ENCODE results near the gene GMPR2.
"Not testable (repeated sequence)": the region's sequence is repeated elsewhere in the genome, so short reads cannot be mapped to it uniquely, and the experiment has no call there.

GMPR2 gene

DNA sequence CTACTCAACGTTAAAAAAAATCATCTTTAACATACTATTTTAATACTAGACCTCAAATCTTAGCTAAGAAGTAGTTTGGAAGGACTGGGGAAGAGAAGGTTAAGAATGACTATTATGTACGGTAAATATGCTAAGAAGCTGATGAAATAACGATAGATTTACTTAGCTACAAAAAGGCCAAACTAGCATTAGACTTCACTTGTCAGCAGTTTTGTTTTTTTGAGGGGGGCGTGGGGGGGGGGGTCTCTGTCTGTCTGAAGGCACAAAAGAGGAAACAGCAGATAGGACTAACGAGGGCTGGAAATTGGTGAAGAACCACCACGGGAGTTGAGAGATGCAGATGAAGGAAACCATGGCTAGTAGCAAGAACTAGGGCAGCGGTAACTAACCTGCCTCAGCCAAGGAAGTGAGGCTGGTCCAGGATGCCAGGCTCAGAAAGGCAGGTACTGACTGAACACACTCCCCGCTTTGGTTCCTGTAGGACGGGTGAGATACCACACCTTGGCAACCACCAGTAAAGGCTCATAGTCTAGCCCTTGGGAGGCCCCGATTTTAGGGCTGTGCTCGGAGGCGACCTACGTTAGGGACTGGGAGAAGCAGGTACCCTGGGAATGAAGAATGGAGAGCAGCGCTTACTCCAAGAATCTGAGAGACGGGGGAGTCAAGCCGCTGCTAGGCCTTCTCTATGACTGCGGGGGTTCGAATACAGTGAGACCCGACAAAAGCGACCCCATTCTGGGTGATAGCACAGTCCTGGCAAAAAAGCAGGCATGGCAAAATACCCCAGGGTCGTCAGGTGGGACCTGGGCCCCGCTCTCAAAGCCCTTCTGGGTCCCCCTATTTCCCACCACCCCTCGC is 1.2 kb upstream of the GMPR2 start:
- peak; percentile 23 for DNase-seq (ENCODE audit: low spot score)

DNA sequence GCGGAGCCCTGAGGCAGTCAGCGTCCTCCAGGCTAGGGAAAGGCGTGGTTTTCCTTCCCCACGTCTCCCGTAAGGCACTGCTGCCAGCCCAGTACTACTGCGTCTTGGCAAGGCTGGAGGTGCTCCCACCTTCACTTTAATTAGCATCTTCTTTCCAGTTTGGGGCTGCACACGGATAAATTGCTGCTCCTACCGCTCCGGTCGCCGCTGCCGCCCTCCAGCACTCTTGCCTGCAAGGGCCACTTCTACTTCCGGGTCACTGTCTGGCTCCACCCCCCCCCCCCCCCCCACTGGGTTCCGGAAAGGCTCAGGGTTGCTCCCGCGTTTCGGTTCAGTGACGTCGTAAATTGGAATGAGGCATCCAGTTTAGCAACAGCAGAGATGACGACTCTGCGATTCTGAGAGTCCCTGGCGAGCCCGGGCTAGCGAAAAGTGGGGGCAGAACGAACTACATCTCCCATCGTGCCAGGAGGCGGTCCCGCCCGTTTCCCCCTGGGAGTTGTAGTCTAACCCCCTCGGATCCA is 546 bp upstream of the GMPR2 start, which contains the start of gene NEDD8:
TSS of gene NEDD8 (minus strand) at position 247 of the 524 bp plus-strand sequence. CDS start at position 147, 100 bp downstream.
- peak; percentile 99 for DNase-seq (ENCODE audit: low spot score)

DNA sequence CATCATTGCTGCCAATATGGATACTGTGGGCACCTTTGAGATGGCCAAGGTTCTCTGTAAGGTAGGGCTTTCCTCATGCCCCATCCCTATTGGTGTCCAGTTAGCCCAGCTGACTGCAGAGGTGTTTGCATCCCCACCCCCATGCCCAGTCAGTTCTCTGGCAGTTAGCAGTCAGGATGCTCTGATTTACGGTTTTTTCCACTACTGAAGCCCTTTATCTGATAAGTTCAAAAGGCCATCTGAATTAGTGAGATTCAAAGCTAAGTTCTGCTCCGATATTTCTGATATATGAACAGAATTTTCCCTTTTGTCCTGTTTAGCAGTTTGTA is 773 bp downstream of the GMPR2 start:
- peak; percentile 37 for DNase-seq (ENCODE audit: low spot score)

DNA sequence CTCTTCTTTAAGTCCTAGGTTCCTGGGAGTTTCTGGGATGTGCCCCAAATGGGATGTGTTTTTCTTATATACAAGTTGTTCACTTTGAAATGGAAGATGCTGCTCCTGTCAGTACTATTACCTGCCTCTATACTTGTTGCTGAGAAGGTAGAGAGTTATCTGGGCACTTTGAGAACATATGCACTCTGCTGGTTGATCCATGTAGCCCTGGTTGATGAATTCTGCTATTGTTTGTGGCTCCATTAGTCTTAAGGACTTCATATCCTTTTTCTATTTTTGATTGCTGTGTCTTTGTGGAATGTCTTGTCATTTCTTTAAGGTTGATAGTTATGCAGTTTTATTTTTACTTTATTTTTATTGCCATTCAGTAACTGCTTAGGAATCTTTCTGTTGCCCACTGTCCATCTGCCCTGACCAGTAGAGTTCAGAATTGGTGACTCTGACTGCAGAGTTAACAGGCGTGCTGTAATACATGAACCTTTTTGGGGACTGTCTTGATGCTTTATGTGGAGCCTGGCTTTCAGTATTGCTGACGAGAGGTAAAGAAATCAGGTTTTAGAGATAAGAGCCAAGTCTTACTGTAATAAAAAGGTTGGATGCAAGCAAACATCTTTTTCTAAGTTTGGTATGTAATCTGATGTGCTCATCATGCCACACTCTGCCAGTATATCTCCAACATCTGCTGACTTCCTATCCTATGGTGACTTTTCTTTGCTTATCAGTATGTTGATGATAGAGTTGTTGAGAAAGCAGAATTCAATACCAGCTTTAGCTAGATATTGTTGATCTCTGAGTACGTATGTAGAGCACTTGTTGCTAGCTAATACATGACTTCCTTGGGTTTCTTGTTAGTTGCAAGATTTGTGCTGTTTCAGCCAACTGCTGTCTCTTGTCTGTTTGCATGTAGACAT is 1.6 kb downstream of the GMPR2 start:
- no peak for DNase-seq (ENCODE audit: low spot score)

DNA sequence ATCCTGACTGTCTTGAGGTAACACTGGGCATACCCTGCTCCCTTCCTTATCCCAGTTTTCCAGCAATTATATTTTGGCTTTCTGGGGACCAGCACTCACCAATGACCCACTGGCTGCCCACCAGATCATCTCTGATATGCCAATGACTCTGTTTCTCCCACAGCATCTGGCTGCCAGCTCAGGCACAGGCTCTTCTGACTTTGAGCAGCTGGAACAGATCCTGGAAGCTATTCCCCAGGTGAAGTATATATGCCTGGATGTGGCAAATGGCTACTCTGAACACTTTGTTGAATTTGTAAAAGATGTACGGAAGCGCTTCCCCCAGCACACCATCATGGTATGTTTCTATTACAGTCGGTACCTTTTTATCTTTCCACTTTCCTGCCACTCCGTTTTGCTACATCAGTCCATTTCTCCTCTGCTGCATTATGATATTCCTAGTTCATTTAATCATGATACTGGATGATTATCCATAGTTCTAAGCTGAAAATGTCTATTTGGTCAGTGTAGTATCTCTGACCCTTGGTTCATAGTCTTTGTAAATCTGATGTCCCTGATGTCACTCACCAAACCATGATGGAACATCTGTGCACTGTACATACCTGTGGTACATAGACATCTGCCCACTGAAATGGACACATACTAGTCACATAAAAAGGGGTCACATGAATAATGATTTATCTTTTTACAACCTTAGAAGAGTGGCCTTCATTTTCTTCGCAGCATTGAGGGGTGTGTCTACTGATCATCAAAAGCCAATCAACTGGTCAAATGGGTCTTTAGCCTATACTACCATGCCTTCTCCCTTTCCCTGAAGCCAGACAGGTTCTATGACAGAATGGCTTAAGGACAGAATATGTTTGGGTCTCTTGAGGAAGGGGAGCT is 3.3 kb downstream of the GMPR2 start:
- DNase-seq (ENCODE audit: low spot score) = no peak

DNA sequence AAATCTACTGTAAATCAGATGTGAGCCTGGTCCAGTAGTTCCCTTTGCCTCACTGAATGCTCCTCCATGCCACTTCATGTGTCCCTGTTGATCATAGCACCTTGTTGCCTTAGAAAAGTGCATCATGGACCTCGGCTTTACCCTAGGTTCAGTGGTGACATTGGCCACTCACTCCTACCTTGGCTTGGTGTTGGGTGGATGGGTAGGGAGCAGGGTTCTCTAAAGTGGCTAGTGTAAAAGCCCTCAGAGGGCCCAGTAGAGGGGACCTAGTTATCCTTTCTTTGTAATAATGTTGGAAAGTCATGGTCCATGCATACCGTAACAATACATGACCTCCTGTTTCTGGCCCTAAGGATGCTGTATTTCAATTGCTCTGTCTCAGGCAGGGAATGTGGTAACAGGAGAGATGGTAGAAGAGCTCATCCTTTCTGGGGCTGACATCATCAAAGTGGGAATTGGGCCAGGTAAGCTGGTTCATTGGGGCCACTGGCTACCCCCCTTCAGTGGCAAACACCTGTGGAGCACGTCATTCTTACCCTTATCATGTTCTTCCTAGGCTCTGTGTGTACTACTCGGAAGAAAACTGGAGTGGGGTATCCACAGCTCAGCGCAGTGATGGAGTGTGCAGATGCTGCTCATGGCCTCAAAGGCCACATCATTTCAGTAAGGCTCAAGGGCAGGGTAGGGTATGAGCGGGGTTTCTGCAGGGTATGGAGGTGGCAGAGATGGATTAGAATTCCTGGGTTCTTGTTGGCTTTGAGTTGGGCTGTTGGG is 4.1 kb downstream of the GMPR2 start:
- DNase-seq (ENCODE audit: low spot score) = no peak

DNA sequence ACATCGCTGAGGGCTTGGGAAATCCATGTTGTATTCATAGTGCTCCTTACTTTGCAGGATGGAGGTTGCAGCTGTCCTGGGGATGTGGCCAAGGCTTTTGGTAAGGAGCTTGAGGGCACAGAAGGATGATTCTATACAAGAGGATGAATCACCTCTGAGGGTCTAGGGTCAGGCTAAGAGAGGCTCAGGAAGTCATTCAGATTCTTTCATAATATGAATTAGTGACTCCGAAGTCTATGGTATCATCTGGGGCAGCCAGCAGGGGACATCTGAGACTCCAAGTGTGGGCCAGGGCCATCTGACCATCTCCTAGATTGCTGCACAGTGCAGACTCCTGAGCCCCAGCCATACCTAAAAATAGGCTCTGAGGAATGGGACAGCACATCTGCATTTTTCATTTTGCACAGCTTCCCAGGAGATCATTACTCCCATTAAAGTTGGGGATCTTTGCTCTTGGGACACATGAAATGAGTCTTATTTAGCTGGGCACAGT is 4.8 kb downstream of the GMPR2 start:
- DNase-seq (ENCODE audit: low spot score) = no peak

DNA sequence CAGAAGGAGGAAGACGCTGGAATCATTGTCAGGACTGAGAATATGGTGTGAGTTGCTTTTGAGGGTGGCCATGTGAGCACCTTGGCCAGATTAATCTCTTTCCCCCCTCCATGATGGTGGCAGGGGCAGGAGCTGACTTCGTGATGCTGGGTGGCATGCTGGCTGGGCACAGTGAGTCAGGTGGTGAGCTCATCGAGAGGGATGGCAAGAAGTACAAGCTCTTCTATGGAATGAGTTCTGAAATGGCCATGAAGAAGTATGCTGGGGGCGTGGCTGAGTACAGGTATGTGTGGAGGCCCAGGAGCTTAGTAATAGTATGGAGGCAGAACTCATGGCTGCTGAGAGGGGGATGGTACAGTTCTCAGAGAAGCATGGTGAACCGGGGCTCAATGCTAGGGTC is 5.4 kb downstream of the GMPR2 start:
- no peak for DNase-seq (ENCODE audit: low spot score)

DNA sequence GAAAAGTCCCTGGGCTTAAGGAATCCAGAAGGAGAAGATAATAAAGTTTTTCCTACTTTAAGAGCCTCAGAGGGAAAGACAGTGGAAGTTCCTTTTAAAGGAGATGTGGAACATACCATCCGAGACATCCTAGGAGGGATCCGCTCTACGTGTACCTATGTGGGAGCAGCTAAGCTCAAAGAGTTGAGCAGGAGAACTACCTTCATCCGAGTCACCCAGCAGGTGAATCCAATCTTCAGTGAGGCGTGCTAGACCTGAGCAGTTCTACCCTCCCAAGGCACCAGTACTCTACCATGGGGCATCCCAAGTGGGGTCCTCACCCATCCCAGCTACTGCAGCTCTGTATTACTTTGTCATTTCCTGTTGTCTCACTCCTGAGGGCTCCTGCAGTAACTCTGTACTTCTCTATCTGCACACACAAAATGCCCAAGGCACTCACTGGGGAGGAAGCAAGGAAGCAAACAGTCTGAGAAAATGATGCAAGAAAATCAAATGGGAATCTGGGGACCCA is 5.9 kb downstream of the GMPR2 start:
- DNase-seq (ENCODE audit: low spot score) = no peak

DNA sequence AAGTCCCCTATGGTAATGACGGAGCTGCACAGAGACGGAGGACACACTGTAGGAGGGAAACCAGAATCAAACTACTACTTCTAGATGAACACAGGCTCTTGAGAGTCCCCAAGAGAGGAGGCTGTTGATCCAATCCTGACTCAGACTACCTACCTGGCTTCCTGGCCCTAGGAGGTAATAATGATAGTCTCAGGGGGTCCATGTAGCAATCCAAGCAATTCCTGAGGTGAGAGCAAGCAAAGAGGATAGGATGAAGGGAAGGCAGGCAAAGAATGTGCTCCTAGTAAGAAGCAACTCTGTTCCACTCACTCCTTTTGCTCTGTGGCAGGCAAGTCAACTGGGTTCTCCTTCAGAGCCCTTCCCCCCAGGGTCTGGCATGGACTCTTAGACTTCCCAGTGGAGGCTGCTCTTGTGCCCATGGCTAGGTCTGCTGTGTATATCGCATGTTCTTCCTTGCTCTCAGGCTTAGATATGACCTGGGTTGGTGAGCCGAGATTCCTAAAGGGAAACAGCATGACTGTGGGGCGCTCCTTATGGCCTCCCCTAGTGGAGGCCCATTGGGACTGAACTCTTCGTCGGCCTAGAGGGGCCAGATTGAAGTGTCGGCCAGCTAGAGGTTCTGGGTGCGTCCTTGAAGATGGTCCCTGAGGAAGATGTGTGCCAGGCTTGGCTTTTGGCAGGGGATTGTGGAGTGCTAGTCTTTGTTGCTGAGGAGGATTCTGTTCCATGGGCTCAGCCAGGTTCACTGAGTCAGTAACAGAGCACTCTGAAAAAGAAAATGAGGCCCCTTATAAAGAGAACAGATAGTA is 7.6 kb downstream of the GMPR2 start:
- DNase-seq (ENCODE audit: low spot score) = no peak

DNA sequence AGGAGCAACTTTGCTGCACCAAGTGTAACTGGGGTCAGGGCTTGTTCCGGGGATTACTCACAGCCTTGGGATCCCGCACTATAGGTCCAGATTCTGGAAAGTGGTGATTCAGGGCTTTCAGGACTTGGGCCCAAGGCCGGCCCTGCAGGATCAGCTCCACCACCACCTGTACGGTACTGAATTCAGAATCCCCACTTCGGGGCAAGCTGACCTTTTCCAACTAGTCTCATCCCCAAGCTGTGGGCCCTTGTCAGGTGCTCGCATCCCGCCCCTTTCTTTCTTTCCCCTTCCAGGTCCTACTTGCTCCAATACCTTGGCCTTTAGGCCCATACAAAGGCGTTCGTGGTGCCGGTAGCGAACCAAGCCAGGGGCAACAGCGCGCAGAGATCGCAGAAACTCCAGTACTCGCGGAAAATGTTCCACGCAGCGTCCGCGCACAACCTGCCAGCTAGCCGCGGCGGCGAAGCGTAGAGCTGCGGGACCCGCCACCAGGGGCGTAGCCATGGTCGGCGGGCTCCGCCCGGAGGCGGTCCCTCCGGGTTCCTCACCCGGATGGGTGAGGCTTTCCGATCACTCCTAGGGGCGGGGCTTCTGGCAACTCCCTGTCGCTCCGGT is 9.2 kb downstream of the GMPR2 start:
- DNase-seq (ENCODE audit: low spot score) = peak; percentile 94

DNA sequence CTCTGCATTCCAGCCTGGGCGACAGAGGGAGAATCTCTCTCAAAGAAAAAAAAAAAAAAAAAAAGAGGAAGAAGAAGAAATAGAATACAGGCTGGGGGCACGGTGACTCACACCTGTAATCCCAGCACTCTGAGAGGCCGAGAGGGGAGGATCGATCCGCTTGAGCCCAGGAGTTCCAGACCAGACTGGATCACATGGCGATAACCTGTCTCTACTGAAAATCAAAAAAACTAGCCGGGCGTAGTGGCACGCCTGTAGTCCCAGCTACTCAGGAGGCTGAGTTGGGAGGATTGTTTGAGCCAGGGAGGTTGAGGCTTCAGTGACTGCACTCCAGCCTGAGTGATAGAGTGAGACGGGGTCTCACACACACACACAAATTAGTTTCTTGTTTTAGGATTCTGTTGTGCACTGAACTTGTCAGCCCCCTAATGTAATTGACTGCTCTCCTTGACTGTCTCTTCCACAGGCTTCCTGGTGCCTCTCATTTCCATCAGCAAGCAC is 10.7 kb downstream of the GMPR2 start:
- peak; percentile 35 for DNase-seq (ENCODE audit: low spot score)

DNA sequence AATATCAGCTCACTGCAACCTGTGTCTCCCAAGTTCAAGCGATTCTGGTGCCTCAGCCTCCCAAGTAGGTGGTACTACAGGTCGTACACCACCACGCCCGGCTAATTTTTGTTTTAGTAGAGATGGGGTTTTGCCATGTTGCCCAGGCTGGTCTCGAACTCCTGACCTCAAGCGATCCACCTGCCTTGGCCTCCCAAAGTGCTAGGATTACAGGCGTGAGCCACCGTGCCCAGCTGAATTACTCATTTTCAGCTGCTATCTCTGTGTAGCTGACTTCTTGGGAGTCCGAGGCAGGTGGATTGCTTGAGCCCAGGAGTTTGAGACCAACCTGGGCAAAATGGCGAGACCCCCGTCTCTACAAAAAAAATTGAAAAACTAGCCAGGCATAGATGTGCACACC is 12.6 kb downstream of the GMPR2 start:
- not testable (repeated sequence) for DNase-seq (ENCODE audit: low spot score)

DNA sequence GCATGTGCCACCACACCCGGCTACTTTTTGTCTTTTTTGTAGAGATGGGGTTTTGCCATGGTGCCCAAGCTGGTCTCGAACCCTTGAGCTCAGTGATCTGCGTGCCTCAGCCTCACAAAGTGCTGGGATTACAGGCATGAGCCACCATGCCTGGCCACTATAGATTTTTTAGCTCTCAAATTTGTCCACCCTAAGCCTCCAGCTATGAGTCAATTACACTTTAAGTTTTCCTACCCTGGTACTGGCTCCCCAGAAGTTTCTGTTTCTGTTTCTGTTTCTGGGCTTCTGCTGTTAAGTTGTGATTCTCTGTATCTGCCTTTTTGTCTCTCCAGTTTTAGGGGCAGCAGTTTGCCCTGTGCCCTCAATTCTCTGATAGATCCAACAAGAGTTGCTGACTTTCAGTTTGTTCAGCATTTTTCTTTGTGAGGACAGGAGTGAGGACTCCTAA is 14.1 kb downstream of the GMPR2 start:
- DNase-seq (ENCODE audit: low spot score) = no peak

DNA sequence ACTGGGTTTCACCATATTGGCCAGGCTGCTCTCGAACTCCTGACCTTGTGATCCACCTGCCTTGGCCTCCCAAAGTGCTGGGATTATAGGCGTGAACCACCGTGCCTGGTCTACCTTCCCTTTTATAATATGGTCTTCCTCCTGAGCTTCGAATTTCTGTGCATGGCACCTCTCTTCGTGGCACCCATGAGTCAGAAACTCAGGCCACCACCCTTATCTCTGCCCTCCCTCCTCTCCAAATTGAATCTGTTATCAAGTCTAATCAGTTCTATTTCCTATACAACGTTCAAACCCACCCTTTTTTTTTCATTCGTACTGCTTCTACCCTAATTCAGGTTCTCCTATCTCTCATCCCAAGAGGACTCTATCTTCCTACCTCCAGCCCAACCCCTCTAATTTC is 14.7 kb downstream of the GMPR2 start:
- DNase-seq (ENCODE audit: low spot score) = no peak

DNA sequence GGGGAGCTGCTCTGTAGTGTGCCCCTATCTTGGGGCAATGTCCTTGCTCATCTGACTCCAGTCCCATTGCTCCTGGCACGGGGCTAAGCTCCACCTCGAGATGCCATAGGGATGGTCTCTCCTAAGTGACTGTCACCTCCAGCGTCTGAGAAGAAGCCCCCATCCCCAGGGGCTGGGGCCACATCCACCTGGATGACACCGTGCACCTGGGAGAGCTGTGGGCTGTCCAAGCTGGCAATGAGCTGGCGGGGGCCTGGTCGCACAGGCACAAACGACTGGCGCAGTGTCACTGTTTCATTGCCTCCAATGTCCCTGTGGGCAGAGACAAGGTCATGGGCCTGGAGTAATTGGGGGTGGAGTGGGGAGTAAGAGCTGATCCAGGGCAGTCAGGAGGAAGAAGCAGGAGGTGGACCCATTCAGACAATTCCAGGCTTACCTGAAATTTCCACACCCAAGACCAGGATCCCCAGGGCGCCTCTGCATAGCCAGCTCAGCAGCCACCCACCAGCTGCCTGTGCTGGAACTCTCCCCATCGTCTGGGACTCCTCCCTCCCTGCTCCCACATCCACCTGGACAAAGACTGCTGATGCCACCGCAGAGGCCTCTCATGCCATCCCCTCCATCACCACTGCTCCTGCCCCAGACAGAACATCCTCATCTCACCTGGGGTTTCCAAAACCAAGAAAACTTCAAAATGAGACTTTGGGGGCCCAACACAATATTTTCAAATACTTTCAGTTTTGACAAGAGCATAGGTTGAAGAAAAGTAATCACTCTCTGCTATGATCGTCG is 16.7 kb downstream of the GMPR2 start:
- DNase-seq (ENCODE audit: low spot score) = no peak

DNA sequence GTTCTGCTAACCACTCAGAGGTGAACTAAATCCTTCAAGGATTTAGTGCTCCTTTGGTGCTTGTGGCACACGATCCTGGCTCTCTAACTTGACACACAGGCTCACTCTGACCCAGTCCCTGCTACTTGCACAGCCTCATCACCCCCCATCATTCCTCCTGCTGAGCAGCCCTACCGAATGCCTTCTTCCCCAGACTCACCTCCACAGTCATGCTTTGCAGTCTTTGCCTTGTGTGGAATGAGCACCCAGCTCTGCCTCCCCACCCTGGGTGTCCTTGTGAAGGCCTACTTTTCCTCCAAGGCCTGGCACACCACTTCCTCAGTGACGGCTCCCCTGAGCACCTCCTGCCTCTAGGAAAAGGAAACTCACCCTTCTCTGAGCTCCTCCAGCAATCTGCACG is 17.6 kb downstream of the GMPR2 start:
- DNase-seq (ENCODE audit: low spot score) = no peak

DNA sequence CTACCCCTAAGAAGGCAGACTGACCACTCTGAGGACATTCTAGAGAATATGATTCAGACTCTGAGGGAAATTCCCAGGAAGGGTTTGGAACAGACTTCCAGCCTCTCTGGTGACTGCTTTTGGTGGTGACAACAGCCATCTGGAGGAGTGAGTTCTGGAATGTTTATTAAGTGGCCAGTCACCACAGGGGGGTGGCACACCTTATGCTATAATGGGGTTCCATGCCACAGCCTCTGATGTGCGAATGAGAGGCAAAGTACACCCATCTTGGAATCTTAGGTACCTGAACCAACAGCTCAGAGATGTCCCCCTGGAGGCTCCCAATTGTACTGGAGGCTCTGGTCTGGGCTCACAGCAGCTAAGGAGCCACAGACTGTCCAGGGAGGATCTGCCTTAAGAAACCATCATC is 19.2 kb downstream of the GMPR2 start:
- no peak for DNase-seq (ENCODE audit: low spot score)
